ENCODE results near the gene SLC24A1. TPM values are rescaled to one million over a fixed set of nuclear protein-coding genes. Genes with fewer than 3 reads are reported as not detected.
A peak's percentile ranks its signal among the peaks of the same experiment; 100 is the strongest.

SLC24A1 gene
- total RNA-seq, 2 donors from 2014 or later = 2.9 to 6.6 TPM

DNA sequence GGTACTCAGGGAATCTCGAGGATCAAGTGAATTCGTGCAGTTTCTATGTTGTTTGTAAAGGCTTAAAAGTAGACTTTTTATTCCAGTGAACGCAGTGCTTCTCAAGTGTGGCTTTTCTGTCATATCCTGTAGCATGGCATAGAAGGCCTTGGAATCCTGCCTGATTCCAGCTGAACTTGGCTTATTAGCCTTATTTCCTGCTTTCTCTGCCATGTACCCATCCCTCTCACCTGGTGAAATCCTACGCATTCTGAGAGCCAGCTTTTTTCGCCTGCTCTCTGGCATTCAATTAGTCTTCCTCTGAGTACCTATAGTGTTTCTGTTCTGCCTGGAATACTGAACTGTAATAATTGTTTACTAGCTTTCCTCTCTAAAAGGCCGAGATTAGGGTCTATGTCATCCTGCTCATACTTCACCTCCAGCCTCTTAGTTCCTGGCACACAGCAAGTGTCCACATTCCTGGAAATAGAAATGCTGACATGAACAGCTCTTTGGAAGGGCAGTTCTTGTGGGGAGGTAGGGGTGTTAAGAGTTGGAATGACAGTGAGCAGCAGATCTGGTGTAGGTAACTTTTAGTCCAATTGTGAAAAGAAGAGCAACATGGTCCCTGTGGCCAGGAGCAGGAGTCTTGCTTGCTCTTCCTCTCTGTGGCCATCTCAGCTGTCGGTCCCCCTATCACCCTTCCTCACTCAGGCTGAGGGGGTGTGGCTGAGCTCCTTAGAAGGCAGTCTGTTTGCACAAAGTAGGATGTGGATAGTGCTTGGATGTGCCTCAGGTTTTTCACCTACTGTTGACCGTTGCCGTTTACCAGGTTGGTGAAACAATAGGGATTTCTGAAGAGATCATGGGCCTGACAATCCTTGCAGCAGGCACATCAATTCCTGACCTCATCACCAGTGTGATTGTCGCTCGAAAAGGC, 30.4 kb downstream of the SLC24A1 start:
- no peaks in the 10 kb centered on the region for H3K27me3 Mint-ChIP-seq
- H3K9me3 Mint-ChIP-seq = no peaks in the 10 kb centered on the region
- H3K4me1 Mint-ChIP-seq (ENCODE audit: low read depth in 2 of 2) = peaks cover 6% of the 10 kb centered on the region in 2 donors
- H3K4me3 Mint-ChIP-seq = no peak overlapping the region
- no peak for DNase-seq (ENCODE audit: low spot score)
- peak overlapping the region in 1 of 2 donors; percentile 49 for H3K27ac Mint-ChIP-seq
- ATAC-seq = no peak
- H3K36me3 Mint-ChIP-seq = peaks cover 30% of the 10 kb centered on the region

DNA sequence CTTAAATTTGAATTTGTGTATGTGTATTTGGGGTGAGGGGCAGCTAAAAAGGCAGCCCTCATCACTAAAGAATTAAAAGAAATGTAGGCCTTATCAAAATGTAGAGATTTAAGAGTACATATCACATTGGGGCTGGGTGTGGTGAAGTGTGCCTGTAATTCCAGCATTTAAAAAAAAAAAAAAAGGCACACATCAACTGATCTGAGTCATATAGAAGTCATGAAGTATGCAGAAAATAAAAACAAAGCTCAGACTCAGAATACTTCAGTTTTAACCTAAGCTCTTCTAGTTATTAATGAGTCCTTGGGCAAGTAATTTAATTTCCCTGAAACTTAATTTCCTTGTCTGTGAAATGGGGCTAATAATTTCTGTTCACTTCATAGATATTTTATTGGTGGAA, 31.6 kb downstream of the SLC24A1 start:
- H3K4me1 Mint-ChIP-seq (ENCODE audit: low read depth in 2 of 2) = peaks cover 6% of the 10 kb centered on the region in 2 donors
- no peak overlapping the region for H3K27ac Mint-ChIP-seq
- no peak overlapping the region for H3K4me3 Mint-ChIP-seq
- H3K27me3 Mint-ChIP-seq = no peaks in the 10 kb centered on the region
- no peak for ATAC-seq
- no peak for DNase-seq (ENCODE audit: low spot score)
- peaks cover 30% of the 10 kb centered on the region for H3K36me3 Mint-ChIP-seq
- H3K9me3 Mint-ChIP-seq = no peaks in the 10 kb centered on the region

DNA sequence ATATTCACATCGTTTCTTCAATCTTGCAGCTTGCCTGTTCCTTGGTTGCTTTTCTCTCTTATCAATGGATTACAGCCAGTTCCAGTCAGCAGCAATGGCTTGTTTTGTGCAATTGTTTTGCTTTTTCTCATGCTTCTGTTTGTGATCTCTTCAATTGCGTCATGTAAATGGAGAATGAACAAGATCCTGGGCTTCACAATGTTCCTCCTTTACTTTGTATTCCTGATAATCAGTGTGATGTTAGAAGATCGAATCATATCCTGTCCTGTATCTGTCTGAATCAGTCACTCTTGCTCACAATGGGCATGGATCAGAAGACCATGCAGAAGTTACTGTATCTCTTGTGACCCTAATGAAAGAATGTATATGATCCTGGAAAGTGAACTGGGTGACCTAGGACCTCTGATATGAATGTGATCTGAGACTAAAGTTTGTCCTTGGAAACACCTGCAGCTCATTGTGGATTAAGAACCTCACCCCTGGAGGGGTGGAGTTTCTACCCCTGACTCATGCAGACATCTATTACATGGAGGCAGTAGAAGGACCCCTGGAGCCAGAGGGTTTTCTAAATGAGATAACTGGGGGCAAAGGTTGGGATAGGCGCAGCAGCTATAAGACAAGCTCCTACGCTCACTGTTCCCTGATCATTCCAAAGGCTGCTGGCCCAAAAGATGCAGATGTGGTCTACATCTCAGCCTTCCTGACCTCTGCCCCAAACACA, 32.2 kb downstream of the SLC24A1 start:
- no peak for DNase-seq (ENCODE audit: low spot score)
- H3K4me3 Mint-ChIP-seq = no peak overlapping the region
- H3K27ac Mint-ChIP-seq = peak overlapping the region in 1 of 2 donors; percentile 29
- no peaks in the 10 kb centered on the region for H3K27me3 Mint-ChIP-seq
- no peak for ATAC-seq
- H3K36me3 Mint-ChIP-seq = peaks cover 35% of the 10 kb centered on the region
- no peaks in the 10 kb centered on the region for H3K9me3 Mint-ChIP-seq
- H3K4me1 Mint-ChIP-seq (ENCODE audit: low read depth in 2 of 2) = peaks cover 6% of the 10 kb centered on the region in 2 donors

DNA sequence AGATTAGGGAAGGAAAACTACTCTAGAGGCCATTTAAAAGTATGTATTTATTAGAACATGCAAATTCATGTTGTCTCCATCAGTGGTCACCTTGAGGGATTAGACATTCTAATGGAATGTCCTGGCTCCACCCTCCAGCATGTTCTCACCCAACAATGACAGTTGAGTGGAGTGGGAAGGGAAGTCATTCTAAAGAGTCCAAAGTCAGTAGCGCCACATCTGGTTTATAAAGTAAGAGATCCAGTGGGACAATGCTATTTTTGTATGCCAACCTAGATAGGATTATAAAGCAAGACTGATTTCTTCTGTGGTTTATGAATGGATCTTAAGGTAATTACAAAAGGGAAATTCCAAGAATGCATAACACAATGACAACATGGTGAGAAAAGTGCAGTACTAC, 33.3 kb downstream of the SLC24A1 start:
- Mint-ChIP-seq H3K27me3 (no peaks in the 10 kb centered on the region), H3K4me1 (ENCODE audit: low read depth in 2 of 2) (peaks cover 6% of the 10 kb centered on the region in 2 donors), H3K36me3 (peaks cover 36% of the 10 kb centered on the region), H3K9me3 (no peaks in the 10 kb centered on the region), H3K4me3 (no peak overlapping the region), H3K27ac (no peak overlapping the region)
- DNase-seq (ENCODE audit: low spot score) = no peak
- ATAC-seq = no peak

DNA sequence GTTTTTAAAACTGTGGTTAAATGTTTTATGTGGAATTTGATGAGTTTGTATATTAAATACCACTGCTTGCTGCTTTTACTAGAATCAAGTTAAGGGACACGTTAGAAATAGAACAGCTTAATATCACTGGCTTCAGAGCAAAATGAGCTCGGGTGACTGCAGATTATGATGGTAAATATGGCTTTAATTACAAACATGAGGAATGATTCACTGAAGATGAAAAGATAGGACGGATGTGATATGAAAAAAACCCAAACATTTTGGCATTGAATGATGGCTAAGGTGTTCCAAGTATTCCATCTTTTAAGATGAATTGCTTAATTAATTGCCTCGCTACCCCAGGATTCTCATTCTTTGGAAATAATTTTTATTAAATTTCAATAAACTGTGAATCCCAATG, 33.7 kb downstream of the SLC24A1 start:
- Mint-ChIP-seq H3K4me3 (no peak overlapping the region), H3K4me1 (ENCODE audit: low read depth in 2 of 2) (peaks cover 2% of the 10 kb centered on the region in 2 donors), H3K36me3 (peaks cover 40% of the 10 kb centered on the region), H3K27ac (no peak overlapping the region), H3K27me3 (no peaks in the 10 kb centered on the region), H3K9me3 (no peaks in the 10 kb centered on the region)
- DNase-seq (ENCODE audit: low spot score) (no peak), ATAC-seq (no peak)

DNA sequence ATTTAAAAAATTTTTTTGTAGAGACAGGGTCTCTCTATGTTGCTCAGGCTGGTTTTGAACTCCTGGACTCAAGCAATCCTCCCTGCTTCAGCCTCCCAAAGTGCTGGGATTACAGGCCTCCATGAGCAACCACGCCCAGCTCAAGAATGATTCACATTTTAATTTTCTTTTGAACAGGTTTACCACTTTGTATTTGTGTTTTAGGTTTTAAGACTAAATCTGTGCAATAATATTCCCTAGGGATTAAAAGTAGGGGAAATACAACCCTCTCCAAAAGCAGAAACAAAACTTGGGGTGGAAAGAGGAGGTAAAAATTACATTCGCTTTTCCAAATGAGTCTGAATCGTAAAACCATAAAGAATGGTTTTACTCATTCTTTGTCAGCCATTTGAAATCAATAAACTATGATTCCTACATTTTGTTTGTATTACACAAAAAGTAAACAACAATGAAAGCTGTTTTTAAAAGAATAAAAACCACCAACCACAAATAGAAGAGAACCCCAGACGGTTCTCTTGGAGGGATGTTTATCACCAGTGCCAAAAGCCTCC, 37.8 kb downstream of the SLC24A1 start:
- Mint-ChIP-seq H3K4me1 (ENCODE audit: low read depth in 2 of 2) (no peaks in the 10 kb centered on the region), H3K27ac (no peak overlapping the region)

DNA sequence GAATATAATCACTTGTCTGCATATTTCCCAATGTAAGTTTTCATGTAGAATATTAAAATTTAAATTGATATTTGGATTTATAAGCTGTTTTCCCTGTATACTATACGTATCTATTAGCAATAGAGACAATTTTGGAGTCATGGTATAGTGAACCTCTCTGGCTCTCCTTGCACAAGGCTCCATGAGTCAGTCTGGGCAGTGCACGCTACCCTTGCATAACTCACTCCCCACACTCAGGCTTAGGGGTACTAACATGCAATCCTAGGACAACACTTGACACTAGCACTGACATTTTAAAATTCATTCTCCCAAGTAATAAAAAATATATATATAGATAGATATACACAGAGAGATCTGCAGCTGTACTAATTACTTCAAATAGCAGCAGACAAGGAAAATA, 39.2 kb downstream of the SLC24A1 start:
- H3K4me3 Mint-ChIP-seq = no peak overlapping the region
- no peak overlapping the region for H3K27ac Mint-ChIP-seq
- H3K27me3 Mint-ChIP-seq = no peaks in the 10 kb centered on the region
- H3K4me1 Mint-ChIP-seq (ENCODE audit: low read depth in 2 of 2) = no peaks in the 10 kb centered on the region
- no peaks in the 10 kb centered on the region for H3K9me3 Mint-ChIP-seq
- H3K36me3 Mint-ChIP-seq = peaks cover 29% of the 10 kb centered on the region
- no peak for ATAC-seq
- no peak for DNase-seq (ENCODE audit: low spot score)

More for the DNA sequence above, 37.8 kb downstream of the SLC24A1 start:
- ATAC-seq (no peak), DNase-seq (ENCODE audit: low spot score) (no peak)
- Mint-ChIP-seq H3K36me3 (peaks cover 26% of the 10 kb centered on the region), H3K4me3 (no peak overlapping the region), H3K9me3 (no peaks in the 10 kb centered on the region), H3K27me3 (no peaks in the 10 kb centered on the region)

DNA sequence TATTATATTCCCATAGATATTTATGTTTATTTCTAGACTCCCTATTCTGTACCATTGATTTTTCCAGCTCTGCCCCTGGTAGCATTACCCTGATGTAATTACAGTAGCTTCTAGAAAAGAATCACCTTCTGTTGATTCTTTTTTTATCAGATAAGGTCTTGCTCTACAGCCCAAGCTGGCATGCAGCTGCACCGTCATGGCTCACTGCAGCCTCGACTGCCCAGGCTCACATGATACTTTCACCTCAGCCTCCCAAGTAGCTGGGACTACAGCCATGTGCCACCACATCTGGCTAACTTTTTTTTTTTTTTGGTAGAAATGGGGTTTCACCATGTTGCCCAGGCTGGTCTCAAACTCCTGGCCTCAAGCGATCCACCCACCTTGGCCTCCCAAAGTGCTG, 41.8 kb downstream of the SLC24A1 start:
- Mint-ChIP-seq H3K4me1 (ENCODE audit: low read depth in 2 of 2) (no peaks in the 10 kb centered on the region), H3K27ac (no peak overlapping the region), H3K27me3 (no peaks in the 10 kb centered on the region), H3K4me3 (no peak overlapping the region), H3K9me3 (no peaks in the 10 kb centered on the region), H3K36me3 (peaks cover 25% of the 10 kb centered on the region)
- ATAC-seq (no peak), DNase-seq (ENCODE audit: low spot score) (no peak)

DNA sequence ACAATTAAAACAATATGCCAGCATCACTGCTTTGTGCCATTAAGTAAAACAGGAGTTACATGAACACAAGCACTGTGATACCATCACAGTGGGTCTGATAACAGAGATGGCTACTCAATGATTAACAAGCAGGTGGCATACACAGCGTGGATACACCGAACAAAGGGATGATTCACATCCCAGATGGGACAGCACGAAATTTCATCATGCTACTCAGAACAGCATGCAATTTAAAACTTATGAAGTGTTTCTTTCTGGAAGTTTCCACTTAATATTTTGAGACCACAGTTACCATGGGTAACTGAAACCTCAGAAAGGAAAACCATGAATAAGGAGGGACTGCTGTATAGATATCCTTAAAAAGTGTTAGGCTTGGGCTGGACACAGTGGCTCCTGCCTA, 44.5 kb downstream of the SLC24A1 start:
- no peaks in the 10 kb centered on the region for H3K4me1 Mint-ChIP-seq (ENCODE audit: low read depth in 2 of 2)
- no peak overlapping the region for H3K4me3 Mint-ChIP-seq
- peaks cover 16% of the 10 kb centered on the region for H3K36me3 Mint-ChIP-seq
- H3K27me3 Mint-ChIP-seq = no peaks in the 10 kb centered on the region
- no peak for DNase-seq (ENCODE audit: low spot score)
- ATAC-seq = no peak
- no peak overlapping the region for H3K27ac Mint-ChIP-seq
- H3K9me3 Mint-ChIP-seq = no peaks in the 10 kb centered on the region

DNA sequence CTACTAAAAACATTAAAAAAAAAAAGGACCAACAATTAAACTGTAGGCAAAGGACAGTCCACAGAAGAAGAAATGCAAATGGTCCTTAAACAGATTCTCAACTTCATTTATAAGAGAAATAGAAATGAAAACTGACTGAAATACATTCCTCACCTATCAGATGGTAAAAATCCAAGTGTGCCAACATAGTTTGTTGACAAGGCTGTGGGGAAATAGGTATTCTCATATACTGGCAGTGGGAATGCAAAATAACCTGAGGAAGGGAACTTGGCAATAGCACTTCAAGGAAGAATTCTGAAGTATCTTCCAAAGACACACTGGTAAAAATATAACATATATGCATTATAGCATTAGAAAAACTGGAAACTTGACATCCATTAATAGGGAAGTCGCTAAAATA, 53.8 kb downstream of the SLC24A1 start:
- peaks cover 5% of the 10 kb centered on the region for H3K36me3 Mint-ChIP-seq
- no peak overlapping the region for H3K4me3 Mint-ChIP-seq
- ATAC-seq (no peak), DNase-seq (ENCODE audit: low spot score) (no peak)
- H3K4me1 Mint-ChIP-seq (ENCODE audit: low read depth in 2 of 2) = peaks cover 0 to 3% of the 10 kb centered on the region in 2 donors
- H3K27ac Mint-ChIP-seq = peak overlapping the region in 1 of 2 donors; percentile 22
- no peaks in the 10 kb centered on the region for H3K27me3 Mint-ChIP-seq
- H3K9me3 Mint-ChIP-seq = no peaks in the 10 kb centered on the region

DNA sequence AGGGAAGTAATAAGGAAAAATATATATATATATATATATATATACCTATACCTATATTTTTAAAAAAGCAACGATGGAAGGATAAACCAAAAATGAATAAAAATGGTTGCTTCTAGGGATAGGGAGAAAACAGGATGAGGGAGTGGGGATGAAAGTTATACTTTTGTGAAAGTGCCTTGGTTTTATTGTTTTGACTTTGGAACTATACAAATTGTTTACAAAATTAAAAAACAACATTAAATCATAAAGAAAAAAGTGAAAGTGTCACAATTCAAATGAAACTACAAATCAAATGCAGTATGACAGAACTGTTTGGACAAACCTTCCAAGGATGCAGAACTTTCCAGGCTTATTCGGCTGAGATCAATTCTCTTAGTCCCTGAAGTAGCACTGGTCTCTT, 54.4 kb downstream of the SLC24A1 start:
- H3K27me3 Mint-ChIP-seq = no peaks in the 10 kb centered on the region
- H3K27ac Mint-ChIP-seq = peak overlapping the region in 1 of 2 donors; percentile 17
- peaks cover 0 to 3% of the 10 kb centered on the region in 2 donors for H3K4me1 Mint-ChIP-seq (ENCODE audit: low read depth in 2 of 2)
- DNase-seq (ENCODE audit: low spot score) = no peak
- no peak for ATAC-seq
- H3K9me3 Mint-ChIP-seq = no peaks in the 10 kb centered on the region
- no peak overlapping the region for H3K4me3 Mint-ChIP-seq
- peaks cover 5% of the 10 kb centered on the region for H3K36me3 Mint-ChIP-seq

DNA sequence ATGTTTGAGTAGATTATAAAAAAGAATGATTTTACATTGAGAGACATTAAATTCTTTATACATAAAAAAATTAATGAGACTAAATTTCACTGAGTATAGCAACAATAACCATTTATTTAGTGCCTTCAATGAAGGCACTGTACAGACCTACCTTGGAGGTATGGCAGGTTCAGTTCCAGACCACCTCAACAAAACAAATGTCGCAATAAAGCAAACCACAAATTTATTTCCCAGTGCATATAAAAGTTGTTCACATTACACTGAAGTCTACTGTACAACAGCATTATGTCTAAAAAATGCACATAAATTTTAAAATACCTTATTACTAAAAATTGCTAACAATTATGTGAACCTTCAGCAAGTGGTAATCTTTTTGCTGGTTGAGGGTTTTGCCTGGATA, 58.8 kb downstream of the SLC24A1 start:
- ATAC-seq = no peak
- Mint-ChIP-seq H3K36me3 (no peaks in the 10 kb centered on the region), H3K9me3 (no peaks in the 10 kb centered on the region), H3K27me3 (no peaks in the 10 kb centered on the region), H3K4me3 (no peak overlapping the region), H3K27ac (no peak overlapping the region), H3K4me1 (ENCODE audit: low read depth in 2 of 2) (peaks cover 5 to 10% of the 10 kb centered on the region in 2 donors)
- no peak for DNase-seq (ENCODE audit: low spot score)

DNA sequence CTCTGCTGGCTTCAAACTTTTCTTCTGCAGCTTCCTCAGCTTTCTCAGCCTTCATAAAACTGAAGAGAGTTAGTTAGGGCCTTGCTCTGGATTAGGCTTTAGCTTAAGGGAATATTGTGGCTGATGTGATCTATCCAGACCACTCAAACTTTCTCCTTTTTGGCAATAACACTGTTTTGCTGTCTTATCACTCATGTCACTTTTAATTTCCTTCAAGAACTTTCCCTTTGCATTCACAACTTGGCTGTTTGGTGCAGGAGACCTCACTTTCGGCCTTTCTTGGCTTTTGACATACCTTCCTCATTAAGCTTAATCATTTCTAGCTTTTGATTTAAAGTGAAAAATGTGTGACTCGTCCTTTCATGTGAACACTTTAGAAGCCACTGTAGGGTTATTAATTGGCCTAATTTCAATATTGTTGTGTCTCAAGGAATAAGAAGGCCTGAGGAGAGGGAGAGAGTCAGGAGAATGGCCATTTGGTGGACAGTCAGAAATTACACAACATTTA, 60.7 kb downstream of the SLC24A1 start:
- no peak overlapping the region for H3K27ac Mint-ChIP-seq
- DNase-seq (ENCODE audit: low spot score) (no peak), ATAC-seq (no peak)
- H3K4me3 Mint-ChIP-seq = no peak overlapping the region
- no peaks in the 10 kb centered on the region for H3K27me3 Mint-ChIP-seq
- peaks cover 6% of the 10 kb centered on the region for H3K36me3 Mint-ChIP-seq
- no peaks in the 10 kb centered on the region for H3K9me3 Mint-ChIP-seq
- H3K4me1 Mint-ChIP-seq (ENCODE audit: low read depth in 2 of 2) = peaks cover 5 to 10% of the 10 kb centered on the region in 2 donors

DNA sequence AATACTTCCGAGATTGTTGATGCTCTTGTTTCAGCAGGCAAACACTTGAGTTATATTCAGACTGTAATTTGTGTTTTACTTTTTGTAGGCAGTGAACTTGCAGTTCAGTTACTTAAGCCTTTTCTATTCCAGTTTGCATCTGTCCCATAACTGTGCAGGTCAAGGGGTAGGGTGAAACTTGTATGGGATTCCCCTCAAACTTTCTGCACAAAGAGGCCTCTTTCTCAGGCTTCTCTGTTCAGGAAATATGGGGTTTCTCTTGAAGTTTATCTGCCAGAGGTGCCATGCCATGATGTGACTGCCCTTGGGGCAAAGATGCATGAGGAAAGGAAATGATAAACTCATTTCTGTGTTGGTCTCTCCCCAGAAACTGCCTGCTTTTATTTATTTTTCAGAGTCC, 66.7 kb downstream of the SLC24A1 start:
- Mint-ChIP-seq H3K9me3 (no peaks in the 10 kb centered on the region), H3K36me3 (peaks cover 50% of the 10 kb centered on the region), H3K4me3 (no peak overlapping the region), H3K27ac (no peak overlapping the region), H3K27me3 (no peaks in the 10 kb centered on the region), H3K4me1 (ENCODE audit: low read depth in 2 of 2) (peaks cover under 1 to 4% of the 10 kb centered on the region in 2 donors)
- no peak for ATAC-seq
- no peak for DNase-seq (ENCODE audit: low spot score)
